HTERT RPE-1 (cell line): ENCODE data around the gene LARP7.
"Not testable (repeated sequence)": the region's sequence is repeated elsewhere in the genome, so short reads cannot be mapped to it uniquely, and the experiment has no call there.

Experiments used
- in situ Hi-C: fragments of 300-500 bp; cut with MboI; formaldehyde crosslinking; loops from 4 replicates; pipeline ENCODE4 v1.14.3; 2020; ENCODE audit warnings: low sequenced_read_pairs

LARP7 gene

DNA sequence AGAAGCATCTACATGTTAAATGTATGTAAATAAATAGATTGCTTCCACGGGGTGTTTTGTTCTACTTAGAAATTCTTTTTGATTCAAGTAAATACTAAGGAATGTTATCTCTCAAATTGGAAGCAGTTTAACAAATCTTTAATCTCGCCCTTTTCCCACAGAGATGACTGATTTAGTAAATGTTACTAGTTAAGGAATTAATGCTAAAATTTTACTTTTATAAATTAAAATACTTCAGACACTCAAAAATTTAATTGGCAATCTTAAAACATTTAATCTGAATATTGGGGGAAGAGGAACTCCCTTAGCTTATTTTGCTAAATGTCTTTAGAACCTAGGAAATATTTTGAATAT is 12.1 kb downstream of the LARP7 start:
- in situ Hi-C loops, result no loop called here

- in situ Hi-C loops, result no loop called here
These were observed 13.4 kb downstream of the LARP7 start for GRCh38 chr4:112650332-112650731.

- in situ Hi-C loops, result no loop called here
These were observed 14.7 kb downstream of the LARP7 start for GRCh38 chr4:112651641-112652040.

DNA sequence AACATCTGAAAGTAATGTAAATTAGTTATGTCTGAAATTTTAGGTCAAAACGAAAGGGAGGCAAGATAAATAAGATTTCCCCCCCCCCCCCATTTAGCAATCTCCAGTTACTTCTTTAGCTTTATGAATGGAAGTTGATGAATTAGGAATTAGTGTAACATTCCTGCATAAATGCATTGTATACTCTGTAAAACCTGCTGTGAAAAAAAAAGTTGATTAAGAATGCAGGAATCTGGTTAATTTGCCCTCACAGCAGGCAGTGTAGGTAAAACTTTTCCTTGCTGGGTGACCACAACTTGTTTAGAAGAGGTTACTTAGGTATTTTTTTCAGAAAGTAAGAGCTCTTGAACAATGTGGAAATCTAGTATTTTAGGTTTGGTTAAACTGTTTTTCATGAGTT is 15.3 kb downstream of the LARP7 start:
- in situ Hi-C loops, result no loop called here

GRCh38 chr4:112655270-112655669 is 18.3 kb downstream of the LARP7 start:
- in situ Hi-C loops, result no loop called here

- in situ Hi-C loops, result not testable (repeated sequence)
These were observed 19.2 kb downstream of the LARP7 start for GRCh38 chr4:112656115-112656514.

DNA sequence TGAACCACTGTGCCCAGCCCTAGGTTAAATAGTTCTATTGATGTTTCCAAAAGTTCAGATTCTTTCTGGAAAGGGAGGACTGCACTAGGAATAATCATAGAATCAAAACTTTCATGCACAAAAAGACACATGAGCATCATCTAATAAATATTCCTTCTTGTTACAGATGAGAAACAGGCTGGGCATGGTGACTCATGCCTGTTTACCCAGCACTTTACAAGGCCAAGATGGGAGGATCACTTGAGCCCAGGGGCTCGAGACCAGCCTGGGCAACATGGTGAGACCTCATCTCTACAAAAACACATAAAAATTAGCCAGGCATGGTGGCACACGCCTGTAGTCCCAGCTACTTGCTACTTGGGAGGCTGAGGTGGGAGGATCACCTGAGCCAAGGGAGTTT is 27.7 kb downstream of the LARP7 start:
- in situ Hi-C loops, result no loop called here

DNA sequence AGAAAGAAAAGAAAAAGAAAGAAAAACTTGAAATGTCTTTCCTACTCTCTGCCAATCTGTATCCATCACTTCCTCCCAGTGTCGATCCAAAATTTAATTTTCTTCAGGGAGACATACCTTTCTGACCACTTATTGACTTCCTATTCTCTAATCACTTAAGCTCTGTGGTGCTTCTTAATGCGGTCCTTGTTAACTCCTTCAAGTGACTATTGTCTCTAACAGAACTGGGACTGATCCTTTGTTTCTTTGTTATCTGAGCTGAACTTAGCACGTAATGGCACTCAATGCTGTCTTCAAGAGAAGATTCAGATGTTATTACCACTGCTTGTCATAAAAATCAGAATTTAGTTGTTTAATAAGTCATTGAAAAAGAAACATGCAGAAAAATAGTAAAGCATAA is 31.2 kb downstream of the LARP7 start:
- in situ Hi-C loops, result no loop called here

- in situ Hi-C loops, result no loop called here
These were observed 36.1 kb downstream of the LARP7 start for GRCh38 chr4:112673076-112673475.

- in situ Hi-C loops, result no loop called here
These were observed 36.7 kb downstream of the LARP7 start for GRCh38 chr4:112673686-112674085.

GRCh38 chr4:112674376-112674775 is 37.4 kb downstream of the LARP7 start:
- in situ Hi-C loops, result no loop called here

DNA sequence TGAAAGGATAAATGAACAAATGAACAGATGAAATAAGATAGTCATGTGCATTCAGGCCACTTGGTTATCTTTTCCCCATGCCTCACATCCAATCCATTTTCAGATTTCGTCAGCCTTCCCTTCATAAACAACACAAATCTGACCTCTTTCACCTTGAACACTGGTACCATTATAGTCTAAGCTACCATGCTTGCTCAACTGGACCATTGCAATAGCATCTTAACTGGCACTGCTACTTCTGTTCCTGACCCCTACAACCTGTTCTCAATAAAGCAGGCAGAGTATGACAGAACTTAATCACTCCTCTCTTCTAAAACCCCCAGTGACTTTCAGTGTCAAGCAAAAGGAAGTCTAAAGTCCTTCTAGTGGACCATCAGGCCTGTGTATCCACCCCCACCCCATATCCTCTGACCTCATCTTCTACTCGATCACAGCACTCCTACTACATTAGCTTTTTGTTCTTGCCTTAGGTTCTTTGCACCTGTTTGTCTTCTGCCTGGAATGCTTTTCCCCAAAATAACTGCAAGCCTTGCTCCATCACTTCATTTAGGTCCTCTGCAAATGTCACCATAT is 40.7 kb downstream of the LARP7 start:
- in situ Hi-C loops, result no loop called here

DNA sequence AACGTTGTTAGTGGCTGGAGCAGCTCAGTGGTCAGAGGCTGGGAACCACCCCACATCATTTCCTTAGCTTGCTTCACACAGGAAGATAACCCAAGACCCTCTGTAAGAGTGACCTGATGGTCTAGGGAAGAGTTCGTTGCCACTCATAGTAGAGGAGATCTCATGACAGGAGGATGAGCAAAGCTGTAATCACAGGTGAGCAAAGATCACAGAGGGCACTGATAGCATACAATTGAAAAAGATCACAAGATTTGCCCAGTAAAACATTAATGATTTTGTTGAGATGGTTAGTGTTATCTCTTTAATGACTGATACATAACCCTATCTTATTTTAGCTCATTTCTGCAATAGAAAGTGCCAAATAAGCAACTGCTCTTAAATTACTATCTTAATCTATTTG is 44.1 kb downstream of the LARP7 start:
- in situ Hi-C loops, result no loop called here

DNA sequence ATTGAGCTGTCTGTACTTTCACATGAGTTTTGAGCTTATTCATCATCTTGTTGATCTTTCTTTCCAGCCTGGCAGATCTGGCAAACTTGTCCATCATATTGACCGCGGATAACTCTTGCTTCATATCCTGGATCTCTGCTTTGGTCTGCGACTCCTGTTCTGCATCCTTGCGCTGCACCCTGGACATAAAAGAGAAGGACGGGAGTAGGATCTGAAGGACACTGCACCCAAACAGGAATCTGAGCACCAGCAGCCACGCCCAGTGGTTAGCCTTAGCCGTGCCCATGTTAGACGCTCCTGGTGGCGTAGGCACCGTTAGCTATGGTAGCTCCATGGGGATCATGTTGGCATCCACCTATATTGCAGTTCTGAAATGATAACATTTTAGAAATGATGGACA is 56.6 kb downstream of the LARP7 start:
- in situ Hi-C loops, result no loop called here

DNA sequence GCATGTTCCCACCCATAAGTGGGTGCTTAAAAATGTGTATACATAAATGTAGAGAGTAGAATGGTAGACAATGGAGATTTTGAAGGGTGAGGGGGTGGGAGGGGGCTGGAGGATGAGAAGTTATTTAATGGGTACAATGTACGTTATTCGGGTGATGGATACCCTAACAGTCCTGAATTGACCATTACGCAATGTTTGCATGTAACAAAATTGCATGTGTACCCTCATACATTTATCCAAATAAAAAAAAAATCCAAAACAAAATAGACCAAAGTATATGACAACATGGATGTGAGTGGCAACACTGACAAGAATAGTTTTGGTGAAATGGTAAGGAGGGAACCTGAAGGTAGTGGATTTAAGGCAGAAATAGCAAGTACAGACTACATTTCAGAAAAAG is 63.7 kb downstream of the LARP7 start:
- in situ Hi-C loops, result no loop called here

- in situ Hi-C loops, result no loop called here
These were observed 65.9 kb downstream of the LARP7 start for GRCh38 chr4:112702892-112703291.

DNA sequence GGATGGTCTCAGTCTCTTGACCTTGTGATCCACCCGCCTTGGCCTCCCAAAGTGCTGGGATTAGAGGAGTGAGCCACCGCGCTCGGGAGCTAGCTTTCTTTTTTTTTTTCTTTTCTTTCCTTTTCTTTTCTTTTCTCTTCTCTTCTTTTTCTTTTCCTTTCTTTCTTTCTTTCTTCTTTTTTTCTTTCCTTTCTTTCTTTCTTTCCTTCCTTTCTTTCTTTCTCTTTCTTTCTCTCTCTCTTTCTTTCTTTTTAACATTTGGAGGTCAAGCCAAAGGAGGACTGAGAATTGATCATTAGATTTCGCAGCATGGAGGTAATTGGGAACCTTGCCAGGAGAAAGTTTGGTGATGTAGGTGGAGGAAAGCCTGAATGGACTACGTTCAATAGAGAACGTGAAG is 67.4 kb downstream of the LARP7 start:
- in situ Hi-C loops, result no loop called here

- in situ Hi-C loops, result no loop called here
These were observed 68.3 kb downstream of the LARP7 start for GRCh38 chr4:112704991-112705845.

DNA sequence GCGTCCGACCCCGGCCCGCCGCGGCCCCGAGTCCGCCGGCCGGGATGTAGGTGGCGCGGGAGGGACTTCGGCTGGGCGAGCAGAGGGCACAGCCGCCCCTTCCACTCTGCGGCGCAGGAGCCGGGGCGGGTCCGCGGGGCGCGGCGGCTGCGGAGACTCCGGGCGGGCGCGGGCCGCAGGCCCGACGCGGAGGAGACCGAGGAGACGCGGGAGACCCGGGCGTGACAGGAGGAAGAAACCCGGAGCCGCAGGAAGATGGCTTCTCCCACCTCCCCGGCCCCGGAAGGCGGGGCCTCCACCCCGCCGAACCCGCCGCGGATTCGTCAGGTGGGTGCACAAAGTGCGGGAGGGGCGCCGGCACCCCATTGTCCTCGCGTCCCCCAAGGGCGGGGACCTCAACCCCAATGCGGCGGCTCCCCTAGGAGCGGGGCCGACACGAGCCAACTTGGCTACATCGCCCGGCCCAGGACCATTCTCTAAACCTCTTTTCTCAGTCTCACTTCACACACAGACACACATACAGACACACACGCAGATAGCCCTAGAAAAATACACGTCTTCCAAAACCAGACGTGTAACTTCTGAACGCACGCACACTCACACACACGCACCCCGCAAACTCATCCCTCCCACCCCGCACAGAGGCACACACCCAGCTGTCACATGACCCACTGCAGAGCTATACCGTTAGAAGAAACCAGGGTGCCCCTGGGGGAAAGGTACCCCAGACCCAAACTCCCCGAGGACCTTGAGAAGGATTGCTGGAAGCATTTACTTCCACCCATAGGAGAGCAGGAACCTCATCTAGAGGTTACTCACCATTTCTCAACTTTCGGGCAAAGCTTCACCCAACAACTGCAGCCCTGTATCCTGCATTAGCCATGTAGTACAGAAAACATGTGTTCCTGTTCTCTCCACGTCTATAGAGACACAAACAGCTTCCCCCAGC is 69.2 kb downstream of the LARP7 start:
- in situ Hi-C loops, result not testable (repeated sequence)

GRCh38 chr4:112706840-112707207 is 69.9 kb downstream of the LARP7 start:
- in situ Hi-C loops, result no loop called here
